HCT116 (cell line): ENCODE results near the gene RYR3. TPM values are rescaled to one million over a fixed set of nuclear protein-coding genes. Genes with fewer than 3 reads are reported as not detected.

Experiments
- ATAC-seq: fragments of 200-7000 bp; cut with Tn5 transposase; 2 replicates; pipeline ENCODE4 v1.9.1; 2020; ENCODE audit warnings: mild to moderate bottlenecking, moderate library complexity
- BruUV-seq: library from RNA; stranded (reverse); fragments of 400-500 nt; replicated peaks from 2 replicates; lab custom pipeline; 2021; lab: Mats Ljungman, UMichigan
- CTCF ChIA-PET: fragments of 300-600 bp; sonication (Branson Sonifier 250); formaldehyde crosslinking; loops from one replicate; lab custom pipeline; 2021; ENCODE audit warnings: antibody characterized with exemption; lab: Charles Lee
- POLR2A ChIA-PET: fragments of 300-600, 350-600 bp; sonication (Branson Sonifier 250); formaldehyde crosslinking; loops from one replicate; lab custom pipeline; 2021; ENCODE audit warnings: antibody characterized with exemption; lab: Charles Lee
- RAD21 ChIA-PET, 2 experiments: fragments of 300-600 bp; sonication (Branson Sonifier 250); formaldehyde crosslinking; loops; one replicate each; lab custom pipeline; 2023; ENCODE audit warnings: low total read pairs in 2 of 2; ENCODE audit not compliant: uncharacterized antibody in 2 of 2, unreplicated experiment in 2 of 2, low non-redundant PET in 1 of 2; lab: Charles Lee
- DNase-seq: peaks from one replicate; pipeline ENCODE4 v3.0.0-alpha.2; 2010; ENCODE audit warnings: low read depth, low spot score
- H2AFZ ChIP-seq: fragments of 200-600 bp; shearing (Covaris generic), sonication (generic); 2 replicates; pipeline ENCODE4 v1.6.1; 2017; ENCODE audit warnings: low read depth, mixed run types, mixed read lengths, antibody characterized with exemption, low read length; ENCODE audit not compliant: poor library complexity, severe bottlenecking
- H3K27ac ChIP-seq: 2 replicates; pipeline ENCODE4 v1.5.1; 2012; ENCODE audit warnings: low read depth, low read length
- H3K27me3 ChIP-seq: fragments of 200-600 bp; sonication (generic); 2 replicates; pipeline ENCODE4 v1.6.1; 2016; ENCODE audit warnings: mixed run types, low read length, mixed read lengths; ENCODE audit not compliant: insufficient read depth
- H3K36me3 ChIP-seq, 2 experiments: fragments of 200-500 bp in 1 of 2; fragments of 200-600 bp in 1 of 2; sonication (Bioruptor generic) in 1 of 2; sonication (generic) in 1 of 2; 2 replicates each; pipeline versions ENCODE4 v1.5.1 to v1.6.1; 2014 to 2016; ENCODE audit warnings: low read length in 2 of 2, inconsistent platforms in 1 of 2, mixed read lengths in 1 of 2, mixed run types in 1 of 2; ENCODE audit not compliant: insufficient read depth in 2 of 2, control insufficient read depth in 1 of 2
- H3K4me1 ChIP-seq, 2 experiments: fragments of 200-600 bp in 1 of 2; sonication (generic) in 1 of 2; 2 replicates each; pipeline versions ENCODE4 v1.5.1 to v1.6.1; 2012 to 2017; ENCODE audit warnings: low read length in 2 of 2, inconsistent platforms in 1 of 2, mild to moderate bottlenecking in 1 of 2, mixed read lengths in 1 of 2, mixed run types in 1 of 2, moderate library complexity in 1 of 2; ENCODE audit not compliant: insufficient read depth in 2 of 2, control insufficient read depth in 1 of 2
- H3K4me2 ChIP-seq: fragments of 200-600 bp; sonication (generic); 2 replicates; pipeline ENCODE4 v1.6.1; 2017; ENCODE audit warnings: mixed run types, low read length, mixed read lengths
- H3K4me3 ChIP-seq, 2 experiments: fragments of 200-600 bp in 1 of 2; sonication (generic) in 1 of 2; replicated peaks in 1 of 2; 2 replicates each; pipeline ENCODE4 v1.5.1; 2011 to 2016; ENCODE audit warnings: low read length in 2 of 2, control low read depth in 1 of 2, low read depth in 1 of 2, mild to moderate bottlenecking in 1 of 2, mixed read lengths in 1 of 2, mixed run types in 1 of 2
- H3K79me2 ChIP-seq: fragments of 200-600 bp; sonication (generic); 2 replicates; pipeline ENCODE4 v1.6.1; 2017; ENCODE audit warnings: mild to moderate bottlenecking, mixed run types, low read length, moderate library complexity, mixed read lengths; ENCODE audit not compliant: insufficient read depth
- H3K9ac ChIP-seq: fragments of 200-600 bp; sonication (generic); 2 replicates; pipeline ENCODE4 v1.6.1; 2016; ENCODE audit warnings: low read length, mixed read lengths
- H3K9me2 ChIP-seq: fragments of 200-600 bp; sonication (generic), shearing (Covaris generic); 2 replicates; pipeline ENCODE4 v1.6.1; 2017; ENCODE audit warnings: mixed run types, mild to moderate bottlenecking, moderate library complexity; ENCODE audit not compliant: insufficient read depth
- H3K9me3 ChIP-seq, 2 experiments: fragments of 200-500 bp in 1 of 2; fragments of 200-600 bp in 1 of 2; sonication (Bioruptor generic) in 1 of 2; sonication (generic) in 1 of 2; 2 replicates each; pipeline ENCODE4 v1.6.1; 2014 to 2017; ENCODE audit warnings: low read length in 2 of 2, mixed read lengths in 2 of 2, inconsistent platforms in 1 of 2, low read depth in 1 of 2, mild to moderate bottlenecking in 1 of 2, mixed run types in 1 of 2, moderate library complexity in 1 of 2; ENCODE audit not compliant: control insufficient read depth in 1 of 2, insufficient read depth in 1 of 2
- H4K20me1 ChIP-seq: fragments of 200-600 bp; sonication (generic), shearing (Covaris generic); 2 replicates; pipeline ENCODE4 v1.6.1; 2017; ENCODE audit warnings: mixed run types, mild to moderate bottlenecking, moderate library complexity; ENCODE audit not compliant: insufficient read depth
- CTCF ChIP-seq, 3 experiments: fragments of 200-600 bp in 1 of 3; sonication (generic) in 1 of 3; IDR thresholded peaks in 2 of 3; conservative IDR thresholded peaks in 1 of 3; 2 replicates each; pipeline ENCODE4 v1.5.1; 2012 to 2017; ENCODE audit warnings: low read depth in 2 of 3, low read length in 2 of 3, antibody characterized with exemption in 1 of 3, borderline replicate concordance in 1 of 3, control low read depth in 1 of 3, mild to moderate bottlenecking in 1 of 3, mixed read lengths in 1 of 3, mixed run types in 1 of 3, moderate library complexity in 1 of 3; ENCODE audit not compliant: insufficient read depth in 1 of 3
- EGR1 ChIP-seq: IDR thresholded peaks from 2 replicates; pipeline ENCODE4 v1.6.1; 2012; ENCODE audit warnings: low read depth
- JUND ChIP-seq: IDR thresholded peaks from 2 replicates; pipeline ENCODE4 v1.6.1; 2012
- ZBTB33 ChIP-seq: IDR thresholded peaks from 2 replicates; pipeline ENCODE4 v1.6.1; 2011; ENCODE audit warnings: mild to moderate bottlenecking, low read length, moderate library complexity; ENCODE audit not compliant: insufficient replicate concordance; ENCODE audit errors: extremely low read depth
- intact Hi-C: fragments of 100-400 bp; cut with micrococcal nuclease; formaldehyde crosslinking; loops from 2 replicates; pipeline ENCODE4 v1.10.0; 2022
- total RNA-seq: library from RNA; stranded (reverse); gene quantifications from one replicate; pipeline ENCODE4 v1.2.1, GENCODE V29; 2021; ENCODE audit not compliant: unreplicated experiment

The RYR3 gene
- total RNA-seq, 1 experiment from 2014 or later, result not detected

GRCh38 chr15:33460166-33460805, 149.5 kb downstream of the RYR3 start:
- no peak overlapping the region for H2AFZ ChIP-seq
- no peaks in the 10 kb centered on the region for H3K9me2 ChIP-seq
- no peak overlapping the region for H3K4me2 ChIP-seq
- no peaks in the 10 kb centered on the region for H3K9me3 ChIP-seq
- no peaks in the 10 kb centered on the region for H4K20me1 ChIP-seq
- DNase-seq, result no peak
- ChIA-PET POLR2A (no interaction called here), CTCF (no interaction called here), RAD21 (no interaction called here)
- no peak overlapping the region for H3K27ac ChIP-seq
- intact Hi-C loops, result no loop called here
- TF ChIP-seq EGR1 (no peak), JUND (no peak), ZBTB33 (no peak), CTCF (IDR thresholded peaks at IDR 0.05 in 2 of 3, conservative IDR thresholded peaks at IDR 0.05 in 1 of 3; ENCODE audit: borderline replicate concordance in 1 of 3, insufficient read depth in 1 of 3, low read depth in 2 of 3, low read length in 2 of 3) (no peak)
- peaks cover 38% of the 10 kb centered on the region for H3K27me3 ChIP-seq
- no peaks in the 10 kb centered on the region for H3K36me3 ChIP-seq
- ATAC-seq, result no peak
- no peaks in the 10 kb centered on the region for H3K79me2 ChIP-seq
- no peak overlapping the region for H3K9ac ChIP-seq
- no peaks in the 10 kb centered on the region for H3K4me1 ChIP-seq
- no peak overlapping the region for H3K4me3 ChIP-seq
- no TSS peak for BruUV-seq
